Glomerular endothelial cell (primary cell): Measurements from ENCODE around the gene RASA2. TPM values are rescaled to one million over a fixed set of nuclear protein-coding genes. Genes with fewer than 3 reads are reported as not detected.
"Not testable (repeated sequence)": the region's sequence is repeated elsewhere in the genome, so short reads cannot be mapped to it uniquely, and the experiment has no call there.

Source experiments
- DNase-seq: peaks from one replicate; pipeline ENCODE4 v3.0.0-alpha.2; 2011; ENCODE audit warnings: low read depth, low spot score; ENCODE audit errors: extremely low read depth
- total RNA-seq: library from RNA; depleted of rRNA; stranded (reverse); fragments of >200 nt; gene quantifications from 2 replicates; pipeline ENCODE4 v1.2.3, GENCODE V29; 2015

The RASA2 gene
- total RNA-seq, 1 donor from 2014 or later = 16.2 TPM

DNA sequence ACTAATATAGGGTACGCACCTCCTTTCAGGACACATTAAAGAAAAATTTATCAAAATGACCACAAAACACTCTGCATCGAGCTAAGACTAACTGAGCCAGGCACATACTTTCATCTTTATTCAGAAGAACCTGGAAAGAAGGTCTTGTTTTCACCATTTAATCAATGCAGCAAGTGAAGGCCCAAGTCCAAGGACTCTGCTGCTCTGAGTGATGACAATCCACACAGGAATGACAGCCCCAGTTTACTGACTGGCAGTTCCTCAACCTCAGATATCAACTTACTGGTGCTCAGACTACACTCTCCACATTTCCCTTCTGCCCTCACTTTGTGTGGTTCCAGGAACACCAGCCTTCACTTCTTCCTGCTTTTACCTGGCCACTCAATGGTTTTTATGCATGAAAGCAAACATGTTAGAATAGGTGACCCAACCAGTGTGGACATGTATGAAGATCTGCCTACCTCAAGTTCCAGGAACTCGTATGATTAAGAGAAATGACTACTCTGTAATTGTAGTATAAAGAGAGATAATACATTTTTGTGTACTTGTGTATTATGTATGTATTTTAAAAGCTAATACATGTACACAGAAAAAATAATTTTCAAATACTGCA, 29.1 kb upstream of the RASA2 start:
- no peak for DNase-seq

DNA sequence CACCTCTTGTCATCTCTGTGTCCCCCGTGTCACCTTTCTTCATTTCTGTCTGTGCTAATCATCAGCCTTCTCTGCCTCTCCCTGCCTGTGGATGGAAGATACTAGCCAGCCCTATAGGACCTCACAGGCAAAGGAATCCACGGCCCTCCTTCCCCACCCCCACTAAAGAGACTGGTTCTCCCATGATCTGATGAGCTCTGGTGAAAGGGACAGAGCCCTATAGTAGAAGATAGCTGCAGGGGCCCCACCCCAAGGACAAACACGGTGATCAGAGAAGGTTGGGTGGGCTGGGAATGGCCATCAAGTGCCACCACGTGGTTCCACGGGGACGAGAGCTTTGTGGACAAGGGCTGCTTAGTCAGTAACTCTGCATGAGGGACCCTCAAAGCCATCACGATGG, 27.8 kb upstream of the RASA2 start:
- DNase-seq = no peak

DNA sequence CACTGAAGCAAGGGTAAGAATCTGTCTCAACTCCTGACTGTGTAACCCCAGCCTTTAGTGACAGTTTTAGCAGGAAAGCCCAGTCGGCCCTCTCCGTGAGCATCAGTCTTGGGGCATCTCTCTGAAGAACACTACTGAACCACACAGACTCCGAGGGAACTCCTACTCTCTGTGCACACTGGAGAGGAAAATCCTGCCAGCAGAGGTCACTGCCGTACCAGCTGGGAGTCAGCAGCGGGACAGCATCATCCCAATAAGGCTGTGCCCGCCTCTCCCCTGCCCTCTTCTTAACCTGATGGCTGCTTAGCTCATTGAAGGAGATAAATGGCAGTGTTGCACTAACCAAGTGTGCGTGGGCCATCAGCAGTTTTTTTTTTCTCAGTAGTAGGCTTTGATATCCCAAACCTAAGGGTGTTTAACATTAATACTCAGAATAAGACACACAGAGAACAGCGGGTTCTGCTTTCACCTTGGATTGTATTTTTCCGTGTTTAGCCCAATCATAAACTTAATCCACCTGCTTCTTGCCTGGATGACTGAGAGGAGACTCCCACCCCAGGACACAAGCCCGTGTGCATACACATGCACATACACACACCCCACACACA, 26.6 kb upstream of the RASA2 start:
- no peak for DNase-seq

DNA sequence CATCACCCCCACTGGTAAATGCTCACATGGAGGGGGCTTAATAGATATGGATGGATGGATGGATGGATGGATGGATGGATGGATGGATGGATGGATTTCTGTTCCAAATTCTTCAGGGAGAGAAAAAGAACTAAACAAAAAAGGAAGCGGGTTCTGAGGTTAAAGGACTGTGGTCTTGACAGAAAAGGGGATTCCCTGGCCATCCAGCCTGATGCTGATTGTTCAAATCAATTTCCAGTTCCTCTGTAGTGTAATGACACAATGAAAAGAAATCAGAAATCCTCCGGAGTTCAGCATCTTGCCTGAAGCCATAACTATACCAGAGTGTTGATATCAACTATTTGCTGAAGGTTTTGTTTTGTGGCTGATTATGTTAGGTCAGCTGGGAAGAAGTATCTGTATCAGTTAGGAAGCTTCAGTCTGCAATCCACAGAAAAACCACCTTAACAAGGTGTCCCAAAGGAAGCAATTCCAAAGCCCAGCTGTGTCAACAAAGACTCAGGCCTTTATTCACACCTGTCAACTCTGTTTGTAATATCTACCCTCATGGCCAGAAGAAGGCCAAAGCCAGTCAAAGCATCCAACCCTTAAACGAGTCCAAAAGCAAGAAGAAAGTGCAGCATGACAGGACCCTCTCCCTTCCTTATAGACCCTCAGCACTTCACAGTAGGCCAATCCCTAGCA, 24.5 kb upstream of the RASA2 start:
- DNase-seq = no peak

DNA sequence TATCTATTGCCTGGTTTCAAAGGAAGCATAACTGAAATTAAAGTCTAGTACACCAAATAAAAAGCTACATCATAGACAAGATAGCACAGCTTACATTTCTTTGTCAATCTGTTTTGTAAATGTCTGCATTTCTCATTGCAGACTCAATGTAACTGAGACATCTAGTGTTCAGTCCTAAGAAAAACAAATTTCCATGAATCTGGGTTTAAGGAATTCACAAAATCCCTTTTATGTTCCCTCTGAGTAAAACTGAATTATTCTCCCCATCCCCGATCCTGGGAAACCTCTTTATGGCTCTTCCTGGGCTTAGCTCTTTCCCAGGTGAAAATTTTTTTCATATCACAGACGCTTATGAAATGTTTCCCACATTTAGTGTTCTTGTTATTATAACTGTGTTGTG, 21.6 kb upstream of the RASA2 start:
- DNase-seq = no peak

DNA sequence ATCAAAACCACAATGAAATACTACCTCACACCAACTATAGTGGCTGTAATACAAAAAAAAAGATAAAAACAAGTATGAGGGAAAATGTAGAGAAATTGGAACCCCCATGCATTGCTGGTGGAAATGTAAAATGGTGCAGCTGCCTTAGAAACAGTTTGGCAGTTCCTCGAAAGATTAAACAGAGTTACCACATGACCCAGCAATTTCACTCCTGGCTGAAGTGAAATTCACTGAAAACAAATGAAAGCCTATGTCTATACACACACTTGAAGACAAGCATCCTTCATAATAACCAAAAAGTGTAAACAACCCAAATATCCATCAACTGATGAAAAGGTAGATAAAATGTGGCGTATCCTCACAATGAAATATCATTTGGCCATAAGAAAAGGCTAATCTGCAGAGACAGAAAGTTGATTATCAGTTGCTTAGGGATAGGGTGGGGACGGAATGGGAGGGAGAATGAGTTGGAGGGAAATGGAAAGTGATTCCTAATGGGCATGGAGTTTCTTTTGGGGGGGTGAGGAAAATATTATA, 20.1 kb upstream of the RASA2 start:
- no peak for DNase-seq

DNA sequence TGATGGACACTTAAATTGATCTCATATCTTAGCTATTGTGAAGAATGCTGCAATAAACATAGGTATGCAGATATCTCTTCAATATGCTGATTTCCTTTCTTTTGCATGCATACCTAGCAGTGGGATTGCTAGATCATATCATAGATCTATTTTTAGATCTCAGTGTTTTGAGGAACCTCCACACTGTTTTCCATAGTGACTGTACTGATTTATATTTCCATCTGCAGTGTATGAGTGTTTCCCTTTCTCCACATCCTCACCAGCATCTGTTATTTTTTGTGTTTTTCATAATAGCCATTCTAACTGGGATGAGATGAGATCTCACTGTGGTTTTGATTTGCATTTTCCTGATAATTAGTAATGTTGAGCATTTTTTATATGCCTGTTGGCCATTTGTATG, 17.1 kb upstream of the RASA2 start:
- DNase-seq = no peak

DNA sequence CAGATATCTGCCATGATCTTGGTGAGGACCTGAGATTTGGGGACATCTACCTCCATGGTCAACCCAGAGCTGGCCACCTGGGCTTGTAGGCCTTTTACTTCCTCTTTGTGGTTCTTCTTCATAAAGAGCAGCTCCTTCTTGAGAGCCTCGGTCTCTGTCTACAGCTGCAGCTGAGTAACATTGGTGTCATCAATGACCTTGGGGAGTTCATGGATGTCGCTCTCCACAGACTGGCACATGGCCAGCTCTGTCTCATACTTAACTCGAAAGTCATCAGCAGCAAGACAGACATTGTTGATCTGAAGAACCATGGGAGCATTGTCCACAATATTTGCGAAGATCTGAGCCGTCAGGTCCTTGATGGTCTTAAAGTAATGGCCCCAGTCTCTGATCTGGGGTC, 15.7 kb upstream of the RASA2 start:
- DNase-seq = no peak

DNA sequence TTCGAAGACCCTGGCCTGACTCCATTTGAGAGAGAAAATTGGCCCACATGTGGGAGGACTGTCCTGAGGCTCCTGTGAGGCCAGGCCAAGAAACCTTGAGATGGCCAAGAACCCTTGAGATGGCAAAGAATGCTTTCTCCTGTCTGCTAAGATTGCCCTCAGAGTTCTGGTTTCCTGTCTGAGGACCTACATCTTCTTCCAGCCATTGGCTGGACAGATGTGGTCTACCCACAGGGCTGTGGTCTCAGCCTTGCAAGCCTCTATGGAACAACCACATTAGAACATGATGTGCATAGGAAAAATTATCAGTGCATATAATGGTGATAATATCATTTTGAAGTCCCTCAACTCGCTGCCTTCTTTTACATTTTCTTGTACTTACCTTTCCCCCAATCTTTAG, 10.8 kb upstream of the RASA2 start:
- no peak for DNase-seq

DNA sequence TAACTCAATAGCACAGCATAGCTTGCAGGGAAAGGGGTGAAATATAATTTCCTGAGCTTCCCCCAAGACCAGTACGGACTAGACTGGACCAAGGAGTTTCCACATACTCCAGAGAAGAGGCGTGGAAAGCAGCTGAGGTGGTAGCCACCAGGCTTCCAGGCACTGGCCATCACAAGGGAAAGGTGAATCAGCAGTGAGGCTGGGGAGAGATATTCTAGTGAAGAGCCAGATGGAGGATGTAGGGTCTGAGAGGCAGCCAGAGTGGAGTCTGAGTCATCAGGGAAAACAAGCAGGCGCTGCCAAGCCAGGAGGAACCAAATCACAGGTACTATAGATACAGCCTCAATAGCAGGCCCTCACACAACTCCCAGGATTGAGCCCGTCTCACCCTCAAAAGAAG, 9.6 kb upstream of the RASA2 start:
- no peak for DNase-seq

DNA sequence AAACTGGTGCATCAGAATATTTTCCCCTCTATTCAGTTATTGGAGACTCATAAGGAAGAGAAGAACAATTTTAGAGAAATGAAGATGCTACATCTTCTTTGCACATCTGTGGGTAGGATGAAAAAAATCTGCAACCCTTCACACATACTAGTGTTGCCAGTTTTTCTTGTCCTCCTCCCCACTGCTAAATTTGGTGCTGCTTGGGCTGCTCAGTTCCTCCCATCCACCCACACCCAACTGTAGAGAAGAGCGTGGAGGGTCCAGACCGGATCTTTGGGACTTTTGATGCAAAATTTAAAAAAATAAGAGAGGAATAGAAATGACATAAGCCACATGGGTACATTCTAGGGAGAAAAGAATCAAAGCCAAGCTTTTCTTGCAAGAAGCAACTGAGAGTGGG, 8.7 kb upstream of the RASA2 start:
- DNase-seq = no peak

DNA sequence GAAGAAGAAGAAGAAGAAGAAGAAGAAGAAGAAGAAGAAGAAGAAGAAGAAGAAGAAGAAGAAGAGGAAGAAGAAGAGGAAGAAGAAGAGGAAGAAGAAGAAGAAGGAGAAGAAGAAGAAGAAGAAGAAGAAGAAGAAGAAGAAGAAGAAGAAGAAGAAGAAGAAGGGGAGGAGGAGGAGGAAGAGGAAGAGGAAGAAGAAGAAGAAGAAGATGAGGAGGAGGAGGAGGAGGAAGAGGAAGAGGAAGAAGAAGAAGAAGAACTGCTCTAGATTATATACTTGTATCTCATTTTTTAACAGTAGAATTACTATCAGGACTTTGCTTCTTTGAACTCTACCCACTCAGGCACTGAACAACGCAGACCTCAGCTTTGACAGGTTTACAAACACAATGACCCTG, 8.0 kb upstream of the RASA2 start:
- DNase-seq = not testable (repeated sequence)

DNA sequence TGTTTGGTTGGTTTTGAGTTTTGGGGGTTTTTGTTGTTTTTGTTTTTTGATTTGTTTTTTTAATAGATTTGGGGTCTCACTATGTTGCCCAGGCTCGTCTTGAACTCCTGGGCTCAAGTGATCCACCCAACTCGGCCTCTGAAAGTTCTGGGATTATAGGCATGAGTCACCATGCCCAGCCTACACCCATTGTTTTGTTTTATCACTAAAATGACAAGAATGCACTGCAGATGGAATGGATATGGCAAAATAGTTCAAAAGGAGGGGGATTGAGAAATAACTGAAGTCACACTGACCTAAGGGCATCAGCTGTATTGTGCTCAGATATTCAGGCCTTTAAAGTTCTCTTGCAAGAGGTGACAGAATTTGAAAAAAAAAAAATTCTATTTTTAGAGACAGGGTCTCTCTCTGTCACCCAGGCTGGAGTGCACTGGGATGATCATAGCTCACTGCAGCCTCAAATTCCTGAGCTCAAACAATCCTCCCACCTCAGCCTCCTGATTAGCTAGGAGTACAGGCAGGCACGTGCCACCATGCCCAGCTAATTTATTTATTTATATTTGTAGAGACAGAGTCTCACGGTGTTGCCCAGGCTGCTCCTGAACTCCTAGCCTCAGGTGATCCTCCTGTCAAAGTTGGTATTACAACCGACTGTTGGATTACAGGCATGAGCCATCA, 4.4 kb upstream of the RASA2 start:
- no peak for DNase-seq

DNA sequence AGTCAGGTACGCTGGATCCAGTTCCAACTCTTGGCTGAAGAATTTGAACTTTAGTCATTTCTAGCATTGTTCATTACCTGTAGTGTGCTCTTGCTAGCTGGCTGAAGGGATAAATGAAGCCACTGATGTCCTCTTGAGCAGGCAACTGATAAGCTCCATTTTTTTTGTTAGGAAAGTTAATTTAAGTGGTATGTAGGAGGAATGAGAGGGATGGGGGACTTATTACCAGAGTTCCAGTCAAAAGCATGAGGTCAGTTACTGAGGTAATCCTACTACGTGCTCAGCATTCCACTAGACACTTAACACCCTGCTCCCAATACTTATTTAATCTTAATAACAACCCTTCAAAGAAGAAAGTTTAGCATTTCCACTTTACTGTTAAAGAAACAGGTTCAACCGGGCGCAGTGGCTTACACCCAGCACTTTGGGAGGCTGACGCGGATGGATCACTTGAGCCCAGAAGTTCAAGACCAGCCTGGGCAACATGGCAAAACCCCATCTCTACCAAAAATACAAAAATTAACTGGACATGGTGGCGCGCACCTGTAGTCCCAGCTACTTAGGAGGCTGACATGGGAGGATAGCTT, 2.0 kb upstream of the RASA2 start:
- DNase-seq = no peak

DNA sequence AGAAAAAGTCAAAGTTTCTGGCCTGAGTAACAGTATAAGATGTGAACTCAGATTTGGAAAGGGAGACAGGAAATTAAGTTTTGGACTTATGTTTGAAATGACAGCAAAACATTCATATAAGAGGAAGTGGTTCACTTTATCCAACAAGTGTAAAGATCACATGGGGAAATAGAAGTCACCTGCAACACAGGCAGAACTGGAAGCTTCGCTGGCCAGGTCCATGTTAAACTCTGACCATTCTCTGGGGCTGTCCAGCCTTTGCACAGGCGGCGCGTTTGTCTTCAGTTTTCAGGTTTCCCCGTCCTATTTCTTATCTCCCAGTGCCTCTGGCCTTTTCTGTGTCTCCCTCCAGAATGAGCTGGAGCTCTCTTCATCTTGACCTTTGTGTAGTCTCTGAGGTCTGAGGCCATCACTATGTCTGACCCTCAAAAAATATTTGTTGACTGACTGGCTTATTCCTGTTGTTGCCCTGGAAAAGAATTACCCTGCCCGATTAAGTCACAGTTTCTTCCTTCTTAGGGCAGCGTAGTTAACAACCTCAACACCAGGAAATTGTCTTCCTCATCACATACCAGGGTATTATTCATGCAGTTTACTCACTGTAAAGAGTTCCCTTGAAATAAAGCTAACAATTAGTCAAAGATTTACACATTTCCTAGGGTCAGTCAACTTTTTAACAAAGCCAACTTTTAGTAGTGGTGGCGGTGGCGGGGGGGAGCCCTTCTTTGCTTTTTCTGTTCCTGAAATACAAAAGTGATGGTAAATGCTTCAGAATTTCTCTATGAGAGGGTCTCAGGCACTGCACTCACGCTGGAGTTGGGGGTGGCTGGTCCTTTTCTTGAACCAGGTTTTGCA, 959 bp upstream of the RASA2 start:
- DNase-seq = peak; percentile 83

DNA sequence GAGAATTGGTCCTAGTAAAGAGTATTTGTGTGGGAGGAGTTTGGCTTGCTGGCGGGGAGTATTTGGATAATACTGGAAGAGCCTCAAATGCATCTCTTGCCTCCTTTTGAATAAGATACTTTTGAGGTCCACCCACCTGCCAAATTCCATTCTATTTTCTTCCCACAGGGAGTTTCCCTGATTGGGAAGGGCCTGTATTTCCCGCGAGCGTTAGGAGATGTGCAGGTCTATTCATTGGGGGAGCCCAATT, 406 bp upstream of the RASA2 start:
- no peak for DNase-seq

DNA sequence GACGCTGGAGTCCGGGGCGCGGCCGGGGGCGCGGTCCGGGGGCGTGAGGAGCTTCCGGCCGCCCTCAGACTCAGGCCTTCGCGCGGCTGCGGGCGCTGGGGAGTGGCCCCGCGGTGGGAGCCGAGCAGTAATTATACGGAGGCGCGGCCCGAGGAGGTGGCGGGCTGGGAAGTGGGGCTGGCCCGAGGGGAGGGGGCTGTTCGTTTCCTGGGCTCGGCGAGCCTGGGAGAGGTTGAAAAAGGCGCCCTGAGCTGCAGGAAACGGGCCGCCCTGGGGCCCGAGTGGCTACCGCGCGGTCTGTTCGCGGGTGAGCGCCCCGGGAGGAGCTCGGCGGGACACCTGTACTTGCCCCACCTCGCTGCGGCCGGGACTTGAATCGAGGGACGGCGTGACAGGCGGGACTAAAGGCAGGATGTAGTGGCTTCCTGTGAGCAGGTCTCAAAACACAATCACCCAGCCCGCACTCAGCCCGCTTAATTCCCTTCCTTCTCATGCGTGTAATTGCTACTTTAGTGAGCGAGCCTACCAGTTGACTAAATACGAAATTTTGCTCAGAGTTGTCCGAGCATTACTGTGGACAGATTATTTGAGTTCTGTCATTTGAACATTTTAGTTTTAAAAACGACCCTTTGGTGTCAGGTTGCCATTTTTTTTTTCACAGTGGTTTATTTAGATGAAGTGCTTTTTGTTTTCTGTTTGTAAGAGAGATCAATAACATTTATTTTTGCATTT, 860 bp downstream of the RASA2 start:
- no peak for DNase-seq

DNA sequence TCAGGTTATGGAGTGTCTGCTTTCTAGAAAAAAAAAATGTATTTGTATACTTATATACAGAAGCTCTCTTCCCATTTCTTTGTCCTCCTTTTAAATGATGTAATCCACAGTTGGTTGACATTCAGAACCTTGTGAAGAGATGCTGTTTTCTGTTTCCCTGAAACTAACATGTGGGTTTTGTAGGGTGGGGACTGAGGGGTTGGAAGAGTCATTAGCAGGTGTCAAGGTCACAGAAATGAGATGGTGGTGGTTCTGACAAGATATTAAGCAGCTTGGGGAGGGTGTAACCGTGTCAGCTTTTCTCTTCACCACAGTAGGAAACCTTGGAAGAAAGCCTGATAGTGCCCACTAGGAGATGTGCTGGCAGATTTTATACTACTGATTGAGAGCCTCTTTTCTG, 2.4 kb downstream of the RASA2 start:
- DNase-seq = no peak

DNA sequence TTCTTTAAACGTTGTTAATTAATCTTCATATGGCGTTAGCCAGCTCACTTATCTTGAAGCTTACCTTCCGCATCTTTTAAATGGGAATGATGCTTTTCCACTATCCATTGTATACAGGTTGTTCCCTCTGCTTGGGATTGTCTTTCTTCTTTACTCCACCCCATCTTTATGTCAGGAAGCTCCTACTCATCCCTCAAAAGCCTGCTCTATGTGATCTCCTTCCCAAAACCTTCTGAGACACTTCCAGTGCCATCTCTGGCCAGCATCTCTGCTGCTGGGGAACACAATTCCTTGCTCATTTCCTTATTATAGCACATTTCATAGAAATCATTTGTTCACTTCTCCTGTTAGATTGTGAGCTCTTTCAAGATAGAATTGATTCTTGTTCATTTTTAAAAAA, 4.3 kb downstream of the RASA2 start:
- DNase-seq = no peak

DNA sequence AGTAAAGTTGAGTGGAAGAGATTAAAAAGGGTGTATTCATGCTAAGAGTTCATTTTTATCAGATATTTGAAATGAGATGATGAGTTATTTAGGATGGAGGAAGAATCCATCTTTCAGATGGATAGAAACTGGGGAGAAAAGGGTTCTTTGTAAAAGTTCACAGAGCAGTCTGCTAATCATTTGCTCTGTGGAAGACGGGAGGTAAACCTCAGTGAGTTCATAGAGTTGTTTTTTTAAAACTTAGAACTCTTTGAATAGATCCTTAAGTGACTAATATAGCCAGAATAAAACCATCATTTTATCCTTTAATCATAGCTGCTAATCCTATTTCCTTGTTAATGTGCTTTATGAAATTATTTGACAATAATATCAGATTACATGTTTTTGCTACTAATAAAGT, 5.1 kb downstream of the RASA2 start:
- DNase-seq = no peak
